H1 (cell line): ENCODE results near the gene A4GALT. TPM values are rescaled to one million over a fixed set of nuclear protein-coding genes. Genes with fewer than 3 reads are reported as not detected.

Experiments used
- CTCF ChIA-PET: fragments of 300-600 bp; sonication (Branson Sonifier 250); formaldehyde crosslinking; loops from one replicate; lab custom pipeline; 2021; ENCODE audit not compliant: partially characterized antibody; lab: Charles Lee
- POLR2A ChIA-PET: fragments of 300-600 bp; sonication (Branson Sonifier 250); formaldehyde crosslinking; loops from one replicate; lab custom pipeline; 2021; ENCODE audit warnings: inconsistent platforms; ENCODE audit not compliant: partially characterized antibody; lab: Charles Lee
- DNase-seq, 2 experiments: peaks; one replicate each; pipeline versions ENCODE4 v3.0.0 to v3.0.0-alpha.2; 2010 to 2022; ENCODE audit warnings: low spot score in 2 of 2, low read depth in 1 of 2, mixed read lengths in 1 of 2
- FAIRE-seq: peaks from 2 replicates; lab custom pipeline; 2011; peaks lifted over from hg19 to GRCh38; lab: Jason Lieb, UNC
- H2AFZ ChIP-seq: 2 replicates; pipeline ENCODE4 v1.8.1; 2012; ENCODE audit warnings: low read length, inconsistent platforms
- H2AK5ac ChIP-seq: 2 replicates; pipeline ENCODE4 v1.6.1; 2013; ENCODE audit warnings: low read depth, low read length
- H2BK120ac ChIP-seq: replicated peaks from 2 replicates; pipeline ENCODE3; 2013; ENCODE audit warnings: low read depth, low read length, inconsistent platforms
- H2BK12ac ChIP-seq: 2 replicates; pipeline ENCODE4 v1.6.1; 2013; ENCODE audit warnings: low read depth, low read length
- H2BK15ac ChIP-seq: 2 replicates; pipeline ENCODE4 v1.6.1; 2013; ENCODE audit warnings: low read length
- H2BK20ac ChIP-seq: 2 replicates; pipeline ENCODE4 v1.6.1; 2013; ENCODE audit warnings: low read length
- H2BK5ac ChIP-seq: 2 replicates; pipeline ENCODE4 v1.6.1; 2013; ENCODE audit warnings: low read depth, low read length
- H3K14ac ChIP-seq: 2 replicates; pipeline ENCODE4 v1.6.1; 2013; ENCODE audit warnings: inconsistent platforms; ENCODE audit not compliant: insufficient read length
- H3K18ac ChIP-seq: 2 replicates; pipeline ENCODE4 v1.6.1; 2013; ENCODE audit warnings: low read length; ENCODE audit errors: extremely low read depth
- H3K23ac ChIP-seq: 2 replicates; pipeline ENCODE4 v1.6.1; 2013; ENCODE audit warnings: inconsistent platforms; ENCODE audit not compliant: insufficient read length
- H3K23me2 ChIP-seq: 2 replicates; pipeline ENCODE4 v1.6.1; 2013; ENCODE audit warnings: low read depth, low read length
- H3K27ac ChIP-seq: 2 replicates; pipeline ENCODE4 v1.6.1; 2011; ENCODE audit warnings: low read depth, low read length, inconsistent platforms
- H3K27me3 ChIP-seq, 4 experiments: replicated peaks in 1 of 4; 1 replicate in 1 of 4; 2 replicates in 3 of 4; pipeline versions ENCODE4 v1.6.1 to v1.8.1; 2011 to 2013; ENCODE audit warnings: low read length in 3 of 4, mild to moderate bottlenecking in 3 of 4, inconsistent platforms in 2 of 4, mixed read lengths in 2 of 4, moderate library complexity in 1 of 4; ENCODE audit not compliant: control insufficient read depth in 3 of 4, insufficient read depth in 3 of 4; ENCODE audit errors: extremely low read depth in 1 of 4
- H3K36me3 ChIP-seq, 4 experiments: 2 replicates each; pipeline versions ENCODE4 v1.6.1 to v1.8.1; 2011 to 2013; ENCODE audit warnings: mild to moderate bottlenecking in 4 of 4, low read length in 3 of 4, moderate library complexity in 2 of 4, control low read depth in 1 of 4, inconsistent platforms in 1 of 4; ENCODE audit not compliant: insufficient read depth in 4 of 4, control insufficient read depth in 2 of 4
- H3K4ac ChIP-seq: replicated peaks from 2 replicates; pipeline ENCODE3; 2013; ENCODE audit warnings: low read length, low read depth, mixed read lengths, inconsistent platforms; ENCODE audit not compliant: insufficient read length
- H3K4me1 ChIP-seq, 4 experiments: replicated peaks in 1 of 4; 1 replicate in 1 of 4; 2 replicates in 3 of 4; pipeline versions ENCODE4 v1.6.1 to v1.8.1; 2011 to 2013; ENCODE audit warnings: low read length in 3 of 4, inconsistent platforms in 2 of 4, mixed read lengths in 1 of 4; ENCODE audit not compliant: insufficient read depth in 4 of 4, control insufficient read depth in 3 of 4
- H3K4me2 ChIP-seq, 2 experiments: 2 replicates each; pipeline versions ENCODE4 v1.6.1 to v1.8.1; 2011 to 2013; ENCODE audit warnings: low read depth in 2 of 2, low read length in 2 of 2, control low read depth in 1 of 2, inconsistent platforms in 1 of 2, mild to moderate bottlenecking in 1 of 2; ENCODE audit not compliant: insufficient read depth in 1 of 2
- H3K4me3 ChIP-seq, 4 experiments: fragments of 200-600, 300-600 bp in 1 of 4; sonication (generic), shearing (Covaris generic), sonication (Bioruptor Twin) in 1 of 4; 2 replicates each; pipeline versions ENCODE4 v1.5.1 to v1.8.1; 2011 to 2016; ENCODE audit warnings: low read length in 4 of 4, low read depth in 3 of 4, control low read depth in 2 of 4, inconsistent platforms in 2 of 4, mild to moderate bottlenecking in 2 of 4, mixed read lengths in 1 of 4, moderate library complexity in 1 of 4; ENCODE audit not compliant: insufficient read depth in 2 of 4; ENCODE audit errors: extremely low read depth in 1 of 4
- H3K56ac ChIP-seq: replicated peaks from 2 replicates; pipeline ENCODE3; 2013; ENCODE audit warnings: low read depth, mild to moderate bottlenecking, mixed read lengths, low read length, inconsistent platforms; ENCODE audit not compliant: insufficient read length
- H3K79me1 ChIP-seq: 2 replicates; pipeline ENCODE4 v1.6.1; 2013; ENCODE audit warnings: low read depth, low read length, control low read depth
- H3K79me2 ChIP-seq, 2 experiments: 2 replicates each; pipeline versions ENCODE4 v1.6.1 to v1.8.1; 2012 to 2013; ENCODE audit warnings: low read length in 2 of 2, mild to moderate bottlenecking in 2 of 2, inconsistent platforms in 1 of 2; ENCODE audit not compliant: insufficient read depth in 2 of 2, control insufficient read depth in 1 of 2
- H3K9ac ChIP-seq, 4 experiments: replicated peaks in 1 of 4; 1 replicate in 1 of 4; 2 replicates in 3 of 4; pipeline versions ENCODE4 v1.6.1 to v1.8.1; 2011 to 2013; ENCODE audit warnings: low read depth in 3 of 4, low read length in 3 of 4, control low read depth in 2 of 4, mild to moderate bottlenecking in 2 of 4, moderate library complexity in 2 of 4, inconsistent platforms in 1 of 4; ENCODE audit errors: extremely low read depth in 1 of 4
- H3K9me3 ChIP-seq, 2 experiments: 2 replicates each; pipeline versions ENCODE4 v1.6.1 to v1.8.1; 2012 to 2013; ENCODE audit warnings: mild to moderate bottlenecking in 2 of 2, moderate library complexity in 2 of 2, control low read depth in 1 of 2, inconsistent platforms in 1 of 2, low read depth in 1 of 2, low read length in 1 of 2, mixed read lengths in 1 of 2; ENCODE audit not compliant: insufficient read depth in 2 of 2
- H4K20me1 ChIP-seq, 2 experiments: replicated peaks in 1 of 2; 2 replicates each; pipeline versions ENCODE3 to v1.8.1; 2011 to 2013; ENCODE audit warnings: inconsistent platforms in 2 of 2, low read length in 2 of 2, mild to moderate bottlenecking in 1 of 2; ENCODE audit not compliant: insufficient read depth in 2 of 2, control insufficient read depth in 1 of 2
- H4K5ac ChIP-seq: 2 replicates; pipeline ENCODE4 v1.6.1; 2013; ENCODE audit warnings: low read length, low read depth, mixed read lengths, inconsistent platforms; ENCODE audit not compliant: insufficient read length
- H4K8ac ChIP-seq: 2 replicates; pipeline ENCODE4 v1.8.0; 2013; ENCODE audit warnings: mild to moderate bottlenecking, moderate library complexity, low read length, inconsistent platforms; ENCODE audit not compliant: insufficient read depth; ENCODE audit errors: extremely low read depth
- H4K91ac ChIP-seq: replicated peaks from 2 replicates; pipeline ENCODE3; 2013; ENCODE audit warnings: low read length, mixed read lengths, inconsistent platforms; ENCODE audit not compliant: insufficient read length
- E2F6 ChIP-seq: IDR thresholded peaks from 2 replicates; pipeline ENCODE4 v1.6.1; 2012; ENCODE audit warnings: inconsistent platforms
- MAX ChIP-seq: IDR thresholded peaks from 2 replicates; pipeline ENCODE4 v1.6.1; 2012; ENCODE audit warnings: inconsistent platforms
- WGBS, 2 experiments: shearing (Covaris generic) in 1 of 2; methylation state at CpG; one replicate each; pipeline versions ENCODE4 v1.1.6 to v1.1.7; 2013 to 2015; ENCODE audit warnings: low lambda C conversion rate in 2 of 2, mixed read lengths in 2 of 2, inconsistent platforms in 1 of 2, low coverage in 1 of 2, missing lambda C conversion rate in 1 of 2; ENCODE audit not compliant: insufficient replicate concordance in 2 of 2, insufficient coverage in 1 of 2, insufficient read length in 1 of 2; ENCODE audit errors: extremely low coverage in 1 of 2, missing lambda C conversion rate in 1 of 2; 5-methylcytosine and 5-hydroxymethylcytosine counted together
- polyA plus RNA-seq, 7 experiments: library from polyadenylated mRNA; depleted of rRNA in 3 of 7; stranded (reverse) in 5 of 7; unstranded in 2 of 7; fragments of >200 nt in 5 of 7; fragments of 200-250 nt in 2 of 7; gene quantifications; 1 replicate in 5 of 7; 2 replicates in 1 of 7; 4 replicates in 1 of 7; pipeline versions ENCODE4 v1.2.1 to v1.2.3, GENCODE V29; 2011 to 2013; ENCODE audit warnings: missing spikeins in 2 of 7, mixed read lengths in 2 of 7
- total RNA-seq: library from RNA; stranded (reverse); fragmentation: NEBNext Ultra II Directional; extraction: Animal tissue kit (Norgen Biotek cat#: 25700); gene quantifications from 2 replicates; pipeline ENCODE4 v1.2.1, GENCODE V29; 2021

A4GALT gene
- total and polyA plus RNA-seq, 2 of the 8 experiments (the other 6 are each of a cell fraction or from before 2014, with no cell fraction given): 7.2 to 13.8 TPM

GRCh38 chr22:42747701-42748513 lies 27.2 kb upstream of the A4GALT start:
- no peak overlapping the region for H4K8ac ChIP-seq
- TF ChIP-seq MAX (0 out of 2 replicates have a peak, but pooled peaks have one; percentile 11), E2F6 (no peak)
- TF ChIP-seq, all 59 proteins: peak for 1
- Histone ChIP-seq H3K27ac (no peak overlapping the region), H3K79me2 (no peaks in the 10 kb centered on the region), H3K9ac (no peak overlapping the region), H2BK5ac (no peak overlapping the region), H3K4me2 (no peak overlapping the region; a peak in 1 of 4 replicates), H3K4me3 (no peak overlapping the region), H2AK5ac (no peak overlapping the region), H3K23me2 (no peaks in the 10 kb centered on the region), H4K20me1 (no peaks in the 10 kb centered on the region), H4K5ac (no peak overlapping the region), H2BK120ac (no peak overlapping the region), H3K14ac (no peak overlapping the region), H3K23ac (no peak overlapping the region), H3K4me1 (peaks cover 0 to 3% (median 1%) of the 10 kb centered on the region in 4 experiments; a peak in 4 of 7 replicates), H3K9me3 (peaks cover 0 to 4% of the 10 kb centered on the region in 2 experiments; a peak in 1 of 4 replicates), H3K36me3 (no peaks in the 10 kb centered on the region), H3K18ac (no peak overlapping the region), H3K27me3 (no peaks in the 10 kb centered on the region), H2BK15ac (0 out of 2 replicates have a peak overlapping the region, but pooled peaks have one; percentile 25), H3K56ac (no peak overlapping the region), H2BK12ac (no peak overlapping the region), H2AFZ (no peak overlapping the region; the same call in 1 of the 2 replicates), H3K79me1 (no peaks in the 10 kb centered on the region), H3K4ac (no peak overlapping the region), H4K91ac (no peak overlapping the region), H2BK20ac (no peak overlapping the region)
- CTCF ChIA-PET: interaction anchor here (0.7 to 1.6 kb wide), 7 partner anchors 9 to 1256 kb away, joined by 3 to 6 read pairs (median 4); no protein-coding TSS in a partner anchor
- DNase-seq (no peak), FAIRE-seq (no peak)
- WGBS, 2 experiments: 75% methylated on average over 13 of the region's 14 CpGs; no CpG with 5 or more reads in 1 of the 2 experiments
- POLR2A ChIA-PET: no interaction called here
